Measurements from ENCODE around the gene PLOD1. TPM values are rescaled to one million over a fixed set of nuclear protein-coding genes. Genes with fewer than 3 reads are reported as not detected.
"Not testable (repeated sequence)": the region's sequence is repeated elsewhere in the genome, so short reads cannot be mapped to it uniquely, and the experiment has no call there.

PLOD1 gene
- total and polyA plus RNA-seq, 8 donors, result 20.0 to 55.2 (median 35.1) TPM

GRCh38 chr1:11924334-11925195 is 10.0 kb upstream of the PLOD1 start:
- intact Hi-C loops (cut with DNase I), result no loop called here
- no peak for FAIRE-seq
- ATAC-seq, result no peak
- no peak overlapping the region for H3K27ac ChIP-seq
- DNase-seq, result no peak
- H3K9me3 ChIP-seq, result no peaks in the 10 kb centered on the region
- WGBS, 2 donors, result 34 to 39% methylated on average over 16 of the region's 16 CpGs
- no peaks in the 10 kb centered on the region for H3K27me3 ChIP-seq
- peaks cover 0 to 12% (median 6%) of the 10 kb centered on the region in 3 donors for H3K36me3 ChIP-seq
- H3K4me1 ChIP-seq, result peaks cover 0 to 20% (median under 1%) of the 10 kb centered on the region in 3 donors
- H3K4me3 ChIP-seq, result peak overlapping the region in 3 of 4 donors; percentile 60 to 78 (median 61)
- no peak for TF ChIP-seq CTCF (IDR thresholded peaks at IDR 0.05)

GRCh38 chr1:11925196-11925937 is 9.2 kb upstream of the PLOD1 start:
- H3K27ac ChIP-seq; H3K27me3 ChIP-seq; intact Hi-C loops (cut with DNase I); FAIRE-seq; DNase-seq; H3K9me3 ChIP-seq: not testable (repeated sequence)
- H3K36me3 ChIP-seq, result peaks cover 0 to 12% (median 6%) of the 10 kb centered on the region in 3 donors
- WGBS, 2 donors, result 11 to 12% methylated on average over 16 to 43 of the region's 54 CpGs
- peaks cover 5 to 28% (median 6%) of the 10 kb centered on the region in 3 donors for H3K4me1 ChIP-seq
- H3K4me3 ChIP-seq, result peak overlapping the region; percentile 44 to 78 (median 60)
- peak in 1 of 4 donors; percentile 6 for ATAC-seq

- intact Hi-C loops (cut with DNase I), result no loop called here
- H3K9me3 ChIP-seq, result no peaks in the 10 kb centered on the region
- WGBS, 2 donors, result 0 to 1% methylated on average over 2 to 41 of the region's 41 CpGs
- peaks cover 0 to 12% (median 6%) of the 10 kb centered on the region in 3 donors for H3K36me3 ChIP-seq
- FAIRE-seq (no peak), DNase-seq (peak in 3 of 6 donors; percentile 63 to 82 (median 73)), ATAC-seq (peak in 1 of 4 donors; percentile 8)
- TF ChIP-seq CTCF (IDR thresholded peaks at IDR 0.05), result no peak
- H3K27ac ChIP-seq, result no peak overlapping the region
- no peaks in the 10 kb centered on the region for H3K27me3 ChIP-seq
- peaks cover 11 to 33% (median 11%) of the 10 kb centered on the region in 3 donors for H3K4me1 ChIP-seq
- peak overlapping the region; percentile 44 to 78 (median 60) for H3K4me3 ChIP-seq
Observed at GRCh38 chr1:11925938-11926292, 8.6 kb upstream of the PLOD1 start.

- TF ChIP-seq CTCF (IDR thresholded peaks at IDR 0.05), result no peak
- DNase-seq (no peak), FAIRE-seq (no peak), ATAC-seq (no peak)
- Histone ChIP-seq H3K9me3 (no peaks in the 10 kb centered on the region), H3K27me3 (no peaks in the 10 kb centered on the region), H3K4me1 (peaks cover 12 to 39% (median 18%) of the 10 kb centered on the region in 3 donors), H3K36me3 (no peaks in the 10 kb centered on the region), H3K27ac (peak overlapping the region in 3 of 4 donors; percentile 25 to 44 (median 28)), H3K4me3 (no peak overlapping the region)
- intact Hi-C loops (cut with DNase I), result no loop called here
- WGBS, 2 donors, result 30 to 32% methylated on average over 5 of the region's 5 CpGs
Observed at GRCh38 chr1:11927866-11928592, 6.5 kb upstream of the PLOD1 start.

- H3K4me3 ChIP-seq, result no peak overlapping the region
- H3K36me3 ChIP-seq, result no peaks in the 10 kb centered on the region
- H3K9me3 ChIP-seq, result no peaks in the 10 kb centered on the region
- no peak for TF ChIP-seq CTCF (IDR thresholded peaks at IDR 0.05)
- peak overlapping the region in 2 of 4 donors; percentile 51 to 61 for H3K27ac ChIP-seq
- ATAC-seq (peak in 1 of 4 donors; percentile 30), FAIRE-seq (no peak), DNase-seq (peak in 5 of 6 donors; percentile 61 to 73 (median 66))
- H3K27me3 ChIP-seq, result no peaks in the 10 kb centered on the region
- intact Hi-C loops (cut with DNase I), result no loop called here
- H3K4me1 ChIP-seq, result peaks cover 12 to 28% (median 18%) of the 10 kb centered on the region in 3 donors
- WGBS, 2 donors, result 3% methylated on average over 5 of the region's 5 CpGs
Observed at GRCh38 chr1:11929849-11930248, 4.7 kb upstream of the PLOD1 start.
